Measurements from ENCODE around the gene HOXB6.

Gene HOXB6

DNA sequence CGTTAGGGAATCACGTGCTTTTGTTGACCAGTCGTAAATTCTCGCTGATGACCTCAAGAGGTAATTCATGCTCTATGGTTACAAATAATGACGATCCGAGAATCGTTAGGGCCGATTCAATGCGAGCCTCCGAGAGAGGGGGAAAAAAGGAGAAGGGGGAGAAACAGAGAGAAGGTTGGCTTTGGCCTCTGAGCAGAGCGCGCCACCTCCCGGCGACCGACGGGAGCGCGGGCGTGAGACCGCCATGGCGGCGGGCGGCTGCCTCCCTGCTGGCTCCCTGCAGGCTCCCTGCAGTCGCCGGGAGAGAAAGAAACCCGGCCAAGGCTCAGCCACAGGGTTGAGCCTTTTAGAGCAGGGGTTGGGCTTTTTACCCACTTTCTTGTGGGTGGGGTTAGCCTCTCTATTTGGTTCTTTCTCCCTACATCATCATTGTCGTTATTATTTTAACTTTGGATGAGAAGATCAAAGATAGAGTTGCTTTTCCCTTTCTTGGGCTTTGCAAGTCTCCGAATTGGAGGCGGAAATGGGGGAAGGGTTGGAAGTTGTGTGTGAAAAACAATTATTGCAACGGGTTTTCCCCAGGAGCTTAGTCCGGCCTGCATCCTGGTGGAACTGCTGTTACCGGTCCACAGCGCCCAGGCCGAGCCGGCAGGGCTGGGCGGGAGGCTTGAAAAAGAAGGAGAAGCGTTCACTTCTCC is 10.8 kb downstream of the HOXB6 start:
- DNase-seq, result peak; percentile 78 to 83

DNA sequence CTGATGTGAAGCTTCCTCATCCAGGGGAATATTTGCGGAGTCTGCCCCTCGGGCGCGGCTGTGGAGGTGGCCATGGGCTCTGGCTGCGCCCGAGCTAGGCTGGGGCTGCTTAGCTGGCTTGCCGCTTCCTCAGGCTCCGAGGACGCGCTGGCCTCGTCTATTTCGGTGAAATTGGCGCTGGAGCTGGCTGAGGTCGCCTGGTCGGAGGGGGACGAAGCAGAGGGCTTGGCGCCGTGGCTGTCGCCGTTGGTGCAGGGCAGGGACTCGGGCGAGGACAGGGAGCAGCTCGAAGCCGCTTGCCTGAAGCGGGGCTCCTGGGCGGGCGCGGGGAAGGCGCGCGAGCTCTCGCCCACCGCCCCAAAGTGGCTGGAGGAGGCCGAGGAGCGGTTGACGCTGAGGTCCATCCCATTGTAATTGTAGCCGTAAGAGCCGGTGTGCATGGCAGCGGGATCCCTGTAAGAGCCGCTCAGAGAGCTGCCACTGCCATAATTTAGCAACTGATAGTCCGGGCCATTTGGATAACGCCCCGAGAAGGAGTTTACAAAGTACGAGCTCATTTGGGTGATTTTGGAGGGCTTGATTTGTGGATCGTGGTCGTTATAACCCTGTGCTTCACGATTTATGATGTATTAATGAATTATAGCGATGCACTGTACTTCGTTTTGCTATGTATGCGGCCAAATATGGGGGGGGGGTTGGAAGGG is 11.5 kb downstream of the HOXB6 start, which contains the start of gene HOXB5:
Gene HOXB5 (minus strand): TSS at position 654 of the 704 bp plus-strand sequence. CDS start 97 bp downstream, at position 557.
- no peak for DNase-seq

DNA sequence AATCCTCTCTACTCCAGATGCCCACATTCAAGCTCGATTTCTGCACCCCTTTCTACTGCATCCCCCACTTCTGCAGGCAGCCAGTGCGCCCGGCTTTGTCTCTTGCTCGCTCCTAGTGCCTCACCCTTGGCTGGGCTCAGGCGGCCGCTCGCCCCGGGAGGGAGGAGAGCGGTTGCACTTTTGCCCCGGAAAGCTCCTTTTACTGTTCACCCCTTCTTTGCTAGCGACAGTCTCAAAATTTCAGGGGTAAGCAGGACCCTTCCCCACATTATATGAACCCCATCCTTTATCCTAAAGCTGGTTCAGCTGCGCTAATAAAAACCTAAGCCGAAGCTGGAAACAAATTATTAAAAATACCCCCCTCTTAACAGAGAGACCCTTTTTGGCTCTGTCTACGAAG is 12.2 kb downstream of the HOXB6 start:
- DNase-seq, result no peak

DNA sequence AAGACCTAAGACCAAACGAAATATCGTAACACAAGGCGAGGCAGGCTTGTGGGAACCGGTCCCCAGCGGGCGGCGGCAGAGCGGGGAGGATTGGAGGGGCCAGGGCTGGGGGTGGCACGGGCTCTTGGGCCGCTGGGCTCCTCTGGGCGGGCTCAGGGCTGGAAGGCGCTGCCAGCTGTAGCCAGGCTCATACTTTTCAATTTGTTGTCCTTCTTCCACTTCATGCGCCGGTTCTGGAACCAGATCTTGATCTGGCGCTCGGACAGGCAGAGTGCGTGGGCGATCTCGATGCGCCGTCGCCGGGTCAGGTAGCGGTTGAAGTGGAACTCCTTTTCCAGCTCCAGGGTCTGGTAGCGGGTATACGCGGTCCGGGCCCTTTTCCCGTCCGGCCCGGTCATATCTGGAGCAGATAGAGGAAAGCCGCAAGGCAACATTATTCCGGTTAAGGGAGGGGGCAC is 12.7 kb downstream of the HOXB6 start:
- no peak for DNase-seq

DNA sequence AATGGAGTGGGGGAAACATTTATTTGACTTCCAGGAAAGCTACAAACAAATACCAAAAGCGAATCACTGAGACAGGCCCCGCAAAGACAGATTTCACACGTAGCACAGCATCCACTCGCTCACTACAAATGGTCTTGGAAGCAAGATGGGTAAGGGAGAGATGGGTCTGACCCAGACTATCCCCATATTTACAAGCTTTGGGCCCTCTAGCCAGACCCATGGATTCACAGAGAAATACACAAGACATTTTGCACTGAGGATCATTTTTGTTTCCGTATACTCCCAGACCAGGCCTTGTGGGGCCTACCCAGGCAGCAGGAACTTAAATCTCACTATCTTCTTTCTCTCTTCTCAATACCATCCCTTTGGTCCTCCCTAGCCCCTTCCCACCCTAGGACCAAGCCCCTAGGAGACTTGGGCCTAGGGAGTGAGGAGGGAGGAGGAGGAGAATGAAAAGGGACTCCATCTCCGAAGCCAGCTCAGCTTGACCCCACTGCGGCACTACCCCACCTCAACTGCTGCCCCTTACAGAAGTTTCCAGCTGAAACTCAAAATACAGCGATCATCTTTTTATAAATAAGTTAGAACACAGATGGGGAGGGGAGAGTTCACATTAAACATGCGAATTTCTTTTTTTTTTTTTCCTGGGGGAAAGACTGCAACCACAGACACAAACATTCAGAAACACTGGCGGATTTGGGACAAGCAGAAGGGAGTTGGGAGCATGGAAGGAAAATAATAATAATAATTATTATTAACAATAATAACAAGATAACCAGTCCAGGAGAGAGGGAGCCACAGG is 13.3 kb downstream of the HOXB6 start:
- DNase-seq, result no peak

DNA sequence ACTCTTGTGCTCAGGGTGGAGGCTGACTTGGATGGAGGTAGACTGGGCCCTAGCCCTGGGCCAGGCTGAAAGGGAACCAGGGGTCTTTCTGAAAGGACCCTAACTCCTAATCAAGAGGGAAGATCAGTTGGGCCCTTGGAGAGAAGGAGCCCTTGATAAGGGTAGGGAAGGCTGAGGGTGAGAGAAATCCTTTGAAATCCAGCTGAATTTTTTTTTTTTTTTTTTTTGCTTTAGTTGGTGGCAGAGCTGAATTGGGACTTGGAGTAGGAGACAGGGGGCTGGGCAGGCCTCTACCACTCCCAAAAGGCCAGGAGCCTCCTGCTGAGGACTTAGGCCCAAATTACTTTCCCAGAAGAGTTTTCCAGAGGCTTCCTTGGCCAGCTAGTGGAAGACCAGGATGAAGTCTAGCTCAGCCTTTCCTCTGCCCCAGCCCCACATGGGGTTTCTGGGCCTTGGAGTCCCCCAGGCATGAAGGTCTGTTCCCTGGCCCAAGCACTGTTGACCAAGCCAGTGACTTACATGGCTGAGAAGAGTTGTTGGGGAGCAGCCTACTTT is 14.1 kb downstream of the HOXB6 start:
- no peak for DNase-seq

DNA sequence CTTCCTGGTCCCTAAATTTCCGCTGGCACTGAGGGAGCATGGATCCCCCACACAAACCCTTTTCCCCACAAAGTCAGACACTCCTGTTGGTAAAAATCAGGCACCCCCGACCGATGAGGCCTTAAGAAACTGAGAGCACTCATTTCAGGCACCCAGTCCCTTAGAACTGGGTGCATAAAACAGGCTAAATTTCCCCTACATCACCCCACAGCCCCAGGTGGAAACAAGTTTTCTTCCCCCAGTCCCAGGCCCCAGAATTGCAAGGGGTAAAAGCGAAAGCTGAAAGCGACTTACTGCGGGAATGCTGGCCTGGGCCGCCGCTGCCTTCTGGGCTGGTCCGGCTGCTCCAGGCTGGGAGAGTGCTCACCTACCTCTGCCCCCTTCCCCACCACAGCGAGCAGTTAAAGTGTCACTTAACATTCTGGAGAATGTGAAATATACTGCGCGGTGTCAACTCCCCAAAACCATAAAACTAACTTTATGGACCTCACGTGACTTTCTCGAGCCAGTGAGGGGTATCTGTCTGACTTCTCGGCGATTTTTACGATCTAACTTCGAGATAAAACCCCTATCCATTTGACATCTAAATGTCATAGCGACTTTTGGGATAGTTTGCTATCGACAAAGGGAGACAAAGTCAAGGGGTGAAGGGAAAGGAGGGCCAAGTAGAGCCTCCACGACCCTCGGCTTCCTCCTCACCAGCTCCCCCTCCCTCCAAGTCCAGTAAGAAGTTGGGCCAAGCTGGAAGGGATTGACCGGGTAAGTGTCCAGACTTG is 14.8 kb downstream of the HOXB6 start, which contains the start of gene HOXB3:
Gene HOXB3 (minus strand): TSS at position 411 of the 776 bp plus-strand sequence. CDS start 37,767 bp downstream, outside the sequence.
- no peak for DNase-seq

DNA sequence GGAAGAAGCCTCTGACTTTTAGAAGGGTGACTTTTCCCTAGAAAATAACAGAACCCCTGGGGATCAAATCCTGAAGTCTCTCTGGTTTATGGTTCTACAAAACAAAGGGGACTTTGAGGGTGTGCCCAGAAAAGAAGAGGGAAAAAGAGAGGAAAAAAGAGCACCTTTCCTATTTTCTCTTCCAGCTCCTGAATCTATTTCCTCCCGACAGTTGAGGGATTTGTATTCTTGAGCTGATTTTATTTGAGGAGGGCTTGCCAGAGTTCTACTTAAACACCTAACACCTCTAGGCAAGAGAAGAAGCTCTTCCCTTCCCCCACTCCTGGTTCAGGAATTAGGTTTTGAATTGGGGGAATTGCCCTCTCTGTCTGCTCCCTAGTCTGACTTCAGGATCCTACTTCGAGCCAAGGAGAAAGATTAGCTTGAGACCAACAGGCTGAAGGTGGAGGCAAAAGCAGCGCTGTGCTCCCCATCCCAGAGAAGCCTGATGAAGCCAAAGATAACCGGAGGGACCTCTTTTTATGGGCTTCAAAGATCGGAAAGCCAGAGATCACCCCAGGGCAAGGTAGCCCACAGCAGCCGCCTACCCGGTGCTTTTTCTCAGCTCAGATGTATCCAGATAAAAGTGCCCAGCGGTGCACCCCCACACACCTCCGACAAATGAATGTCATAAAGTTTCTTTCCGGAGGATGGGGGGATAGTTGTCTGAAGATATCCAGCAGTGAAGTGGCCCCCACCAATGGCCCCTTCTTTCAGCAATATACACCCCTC is 15.5 kb downstream of the HOXB6 start:
- DNase-seq, result no peak

DNA sequence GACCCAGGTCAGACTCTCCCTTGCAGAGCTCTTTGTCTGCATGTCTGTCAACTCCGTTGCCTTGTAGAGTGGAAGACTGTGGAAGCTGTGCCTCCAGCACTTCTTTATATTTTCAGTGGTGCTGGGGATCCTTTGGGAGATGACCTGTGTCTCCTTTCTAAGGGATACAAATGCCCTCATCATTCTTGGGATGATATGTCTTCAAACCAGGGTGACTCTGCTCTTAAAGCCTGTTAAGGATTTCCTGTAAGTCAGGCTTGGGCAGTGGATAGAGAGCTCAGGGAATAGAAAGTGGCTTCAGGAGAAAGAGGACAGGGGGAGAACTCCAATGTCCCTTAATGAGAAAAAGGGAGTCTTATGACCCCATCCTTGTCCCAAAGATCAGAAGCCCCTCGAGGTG is 16.3 kb downstream of the HOXB6 start:
- DNase-seq, result no peak

DNA sequence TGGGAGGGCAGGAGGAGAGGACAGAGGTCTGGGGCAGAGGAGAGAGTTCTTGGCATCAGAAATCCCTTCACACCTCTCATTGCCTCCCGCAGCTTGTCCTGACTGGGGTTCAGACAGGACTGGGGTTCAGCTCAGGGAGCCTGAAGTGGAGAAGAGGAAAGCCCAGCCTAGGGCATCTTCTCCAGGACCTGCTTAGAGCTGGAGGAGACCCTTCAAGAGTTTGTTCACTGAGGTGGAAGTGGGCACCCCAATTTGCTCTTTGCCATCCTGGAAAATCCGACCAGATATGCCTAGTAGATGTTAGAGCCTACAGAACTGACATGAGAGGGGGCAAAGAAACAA is 16.7 kb downstream of the HOXB6 start:
- no peak for DNase-seq

DNA sequence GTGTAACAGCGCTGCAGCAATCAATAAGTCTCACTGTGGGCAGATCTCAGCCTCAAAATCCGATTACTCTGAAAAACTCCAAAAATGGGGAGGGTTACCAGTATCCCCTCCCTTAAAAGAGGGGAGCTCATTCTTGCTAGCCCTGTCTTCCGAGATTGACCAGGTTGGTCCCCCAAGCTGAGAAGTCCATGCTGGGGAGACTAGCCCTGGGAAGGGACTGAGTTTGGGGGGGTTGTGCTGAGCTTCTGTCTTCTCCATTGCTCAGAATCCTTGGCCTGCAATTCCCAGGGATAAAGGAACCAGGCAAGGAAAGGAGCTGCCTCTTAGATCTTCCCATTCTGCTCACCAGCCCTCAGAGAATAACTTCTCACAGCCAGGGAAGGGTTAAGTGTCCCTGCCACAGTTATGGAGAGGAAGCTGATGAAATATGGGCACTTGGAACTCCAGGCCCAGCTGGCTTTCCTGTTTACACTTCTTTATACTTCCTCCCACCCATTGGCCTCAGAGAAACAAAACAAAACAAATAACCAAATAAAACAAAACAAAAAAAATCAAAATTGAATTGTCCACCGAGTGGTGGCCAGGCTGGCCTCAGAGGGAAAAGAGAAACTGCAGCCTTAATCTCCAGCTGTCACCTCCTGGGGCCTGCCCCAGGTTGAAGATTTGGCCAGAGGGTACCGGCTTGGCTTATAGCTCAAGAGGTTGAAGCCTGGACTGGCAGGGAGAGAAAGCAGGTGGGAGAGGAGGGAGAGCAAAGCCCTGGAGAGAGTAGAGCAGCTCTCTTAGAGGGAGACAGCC is 17.3 kb downstream of the HOXB6 start:
- no peak for DNase-seq

DNA sequence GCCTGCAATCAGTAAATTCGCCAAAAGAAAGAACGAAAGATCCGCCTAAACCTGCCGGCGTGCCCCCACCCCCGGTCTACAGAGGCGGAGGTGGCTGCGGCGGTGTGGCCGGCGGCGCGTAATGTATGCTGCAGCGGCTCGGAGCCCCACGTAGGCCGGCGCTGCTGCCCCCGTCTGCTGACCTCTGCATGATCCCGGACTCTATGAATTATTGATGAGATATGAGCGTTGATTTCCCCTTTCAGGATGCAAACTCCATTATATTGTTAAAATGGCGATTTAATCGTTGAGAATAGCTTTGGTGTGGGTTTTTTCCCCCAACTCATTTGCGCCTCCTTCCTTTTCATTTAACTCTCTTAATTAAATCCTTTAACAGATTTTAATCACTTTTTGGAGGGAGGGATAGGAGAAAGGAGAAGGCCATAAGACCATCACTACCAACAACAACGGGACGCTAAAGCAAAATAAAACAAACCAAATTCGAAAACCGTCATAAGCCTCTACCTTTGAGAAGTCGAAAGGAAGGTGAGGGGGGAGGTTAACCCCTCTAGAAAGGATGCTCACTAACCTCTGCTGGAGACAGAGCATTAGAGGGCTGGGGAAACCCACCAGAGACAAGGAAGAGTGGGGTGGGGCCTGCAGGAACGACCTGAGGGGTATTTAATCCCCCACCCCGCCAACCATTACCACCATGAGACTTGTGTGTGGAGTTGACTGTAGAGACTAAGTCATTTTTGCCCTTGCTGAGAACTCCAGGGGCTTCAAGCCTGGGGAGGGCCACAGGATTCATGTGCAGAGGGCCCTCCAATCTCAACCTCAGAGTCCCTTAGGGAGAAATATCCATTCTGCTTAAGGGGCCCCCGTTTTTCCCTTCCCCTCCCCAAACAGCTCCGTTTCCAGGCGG is 18.2 kb downstream of the HOXB6 start:
- no peak for DNase-seq

DNA sequence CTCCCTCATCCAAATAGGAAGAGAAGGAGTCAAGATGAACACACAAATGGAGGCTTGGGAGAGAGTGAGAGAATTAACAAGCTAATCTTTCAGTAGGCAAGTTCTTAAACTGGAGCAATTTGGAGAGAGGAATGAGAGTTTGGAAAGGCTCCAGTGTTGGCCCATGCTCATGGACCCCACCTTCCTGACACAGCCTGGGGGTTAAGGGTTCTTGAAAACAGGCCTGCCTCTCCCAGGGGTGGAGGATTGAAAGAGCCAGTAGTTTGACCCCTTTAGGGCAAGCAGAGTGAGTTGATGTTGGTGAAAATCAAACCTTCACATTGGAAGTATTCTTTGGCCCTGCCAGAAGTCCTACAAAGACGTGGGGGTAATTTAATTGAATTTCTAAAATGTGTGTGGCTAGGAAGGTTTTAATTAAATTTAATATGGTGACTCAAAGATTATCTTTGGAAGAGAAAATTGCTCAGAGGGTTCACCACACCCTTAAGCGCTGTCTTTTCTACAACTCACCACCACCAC is 20.5 kb downstream of the HOXB6 start:
- no peak for DNase-seq

DNA sequence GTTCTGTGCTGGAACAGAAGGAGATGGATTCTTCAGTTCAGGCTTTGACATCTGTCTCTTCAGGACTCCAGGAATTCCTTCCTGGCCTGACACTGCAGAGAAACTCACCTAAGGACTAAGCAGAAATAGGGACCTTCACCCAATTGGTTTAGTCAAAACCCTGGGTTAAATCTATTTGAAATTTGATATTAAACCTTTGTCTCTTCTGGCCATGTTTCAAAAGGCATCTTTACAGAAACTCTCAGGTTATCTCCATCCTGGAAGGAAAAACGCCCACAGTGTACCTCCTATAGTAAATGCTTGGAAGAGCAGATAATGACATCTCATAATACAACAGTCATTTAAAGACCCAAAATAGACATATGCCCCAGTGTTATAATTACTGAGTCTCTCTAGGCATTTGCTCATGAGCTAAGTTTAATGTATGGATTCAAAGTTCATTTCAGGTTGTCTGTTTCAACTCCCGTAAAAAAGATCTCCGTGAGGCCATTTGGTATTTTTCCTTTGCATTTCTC is 21.0 kb downstream of the HOXB6 start:
- no peak for DNase-seq

DNA sequence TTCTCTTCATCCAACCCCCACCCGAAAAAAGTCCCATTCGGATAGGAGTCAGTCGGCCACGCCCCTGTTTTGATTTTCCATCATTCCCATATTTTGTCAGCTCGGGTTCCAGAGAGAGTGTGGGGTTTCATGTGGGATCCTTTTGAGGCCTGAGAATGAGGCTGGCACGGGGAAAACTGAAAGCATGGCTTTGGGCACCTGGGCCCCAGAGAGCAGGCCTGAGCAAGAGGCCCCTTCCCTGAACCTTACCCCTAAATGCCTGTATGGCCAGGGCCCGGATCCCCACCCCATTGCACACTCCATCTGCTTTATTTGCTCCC is 22.1 kb downstream of the HOXB6 start:
- no peak for DNase-seq

DNA sequence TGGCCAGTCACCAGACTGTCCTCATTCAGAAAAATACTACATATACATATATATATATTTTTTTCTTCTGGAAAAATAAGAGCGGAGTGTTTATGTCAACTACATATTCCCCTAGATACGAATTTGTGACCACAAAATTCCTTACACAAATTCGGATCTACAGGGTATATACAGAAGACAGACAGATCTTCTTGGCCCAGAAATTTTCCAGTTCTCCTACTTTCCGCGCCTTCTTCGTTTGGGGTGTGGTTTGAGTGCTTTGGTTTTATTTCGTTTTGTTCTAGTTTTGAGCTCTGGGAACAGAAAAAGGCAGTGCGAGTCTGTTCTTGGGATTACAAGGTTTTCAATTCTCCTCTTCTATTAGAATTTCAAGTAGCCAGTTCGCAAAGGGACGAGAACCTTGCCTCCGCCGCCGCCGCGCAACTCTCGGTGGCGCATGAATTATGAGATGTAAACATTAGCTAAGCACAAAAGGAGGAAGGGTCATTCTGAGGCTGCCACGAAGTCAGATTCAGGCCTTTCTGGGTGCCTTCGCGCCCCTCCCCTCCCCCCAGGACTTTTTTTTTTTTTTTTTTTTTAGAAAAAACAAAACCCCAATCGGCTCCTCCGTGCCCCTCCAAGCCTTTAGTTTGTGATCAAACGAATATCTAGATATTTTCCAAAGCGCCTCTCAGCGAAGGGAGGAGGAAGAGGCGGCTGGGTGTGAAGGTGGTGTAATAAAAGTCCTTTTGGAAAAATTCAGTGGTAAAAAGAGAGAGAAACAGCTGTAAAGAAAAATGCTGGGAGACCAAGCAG is 24.8 kb downstream of the HOXB6 start:
- DNase-seq, result no peak

DNA sequence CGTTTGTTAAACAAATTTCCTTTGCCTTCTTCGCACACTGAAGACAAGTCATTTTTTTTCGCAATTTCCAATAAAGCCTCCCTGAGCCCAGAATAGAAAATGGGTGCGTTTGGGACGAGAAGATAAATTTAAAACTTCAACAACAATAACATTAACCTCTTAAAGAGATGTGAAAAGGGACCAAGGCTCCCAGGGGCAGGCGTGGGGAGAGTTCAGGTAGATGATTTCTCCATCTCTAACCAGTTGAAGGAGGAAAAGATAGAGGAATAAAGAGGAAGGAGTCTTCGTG is 25.4 kb downstream of the HOXB6 start:
- DNase-seq, result no peak

DNA sequence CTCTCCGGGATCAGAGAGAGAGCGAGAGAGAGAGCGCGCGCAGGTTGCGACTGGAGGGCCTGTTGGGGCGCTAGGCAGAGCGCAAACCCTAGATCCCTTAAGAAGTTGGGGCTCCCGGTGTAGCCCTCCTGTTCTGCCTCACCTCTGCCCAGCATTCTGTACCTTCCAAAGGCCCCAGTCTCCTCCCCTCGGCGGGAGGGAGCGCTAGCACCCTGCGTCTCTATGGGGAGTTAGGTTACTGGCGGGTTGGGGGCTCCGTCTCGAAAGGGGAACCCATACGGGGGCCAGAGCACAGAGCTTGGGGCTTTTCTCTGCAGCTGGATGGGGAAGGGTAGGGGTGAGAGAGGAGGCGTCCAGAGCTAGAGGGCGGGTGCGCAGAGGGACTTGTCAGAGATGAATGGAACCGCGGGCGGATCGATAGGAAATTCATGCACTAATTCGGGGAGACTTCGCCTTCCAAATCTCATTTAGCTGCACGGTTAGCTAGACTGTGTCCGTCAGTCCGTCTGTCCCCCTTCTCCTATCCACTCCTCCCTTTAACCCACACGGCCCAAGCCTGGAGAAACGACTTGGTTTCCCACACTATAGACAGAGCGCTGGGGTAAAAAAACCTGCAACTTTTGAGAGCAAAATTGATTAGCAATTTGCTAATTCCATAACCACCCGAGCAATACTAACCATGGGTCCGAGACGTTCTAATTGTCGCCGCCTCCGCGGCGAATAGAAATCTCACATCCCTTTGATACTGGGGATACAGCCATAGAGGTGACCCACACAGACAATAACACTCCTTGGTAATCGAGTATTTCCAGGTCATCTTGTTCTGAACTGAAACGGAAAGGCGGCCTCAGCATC is 25.9 kb downstream of the HOXB6 start:
- DNase-seq, result peak in 1 of 2 donors; percentile 19

Measured in CD4-positive, alpha-beta T cell treated with Interleukin-4 for 1 hour (primary cell).